Measurements from ENCODE around the gene MTIF3.
"Not testable (repeated sequence)": the region's sequence is repeated elsewhere in the genome, so short reads cannot be mapped to it uniquely, and the experiment has no call there.

MTIF3 gene

GRCh38 chr13:27411341-27411740 is 39.0 kb downstream of the MTIF3 start:
- DNase-seq (ENCODE audit: low read depth) = no peak

- no peak for DNase-seq (ENCODE audit: low read depth)
Observed at GRCh38 chr13:27409013-27409412, 41.4 kb downstream of the MTIF3 start.

- DNase-seq (ENCODE audit: low read depth) = no peak
Observed at GRCh38 chr13:27408074-27408473, 42.3 kb downstream of the MTIF3 start.

- DNase-seq (ENCODE audit: low read depth) = peak; percentile 45
Observed at GRCh38 chr13:27406178-27406939, 44.0 kb downstream of the MTIF3 start.

GRCh38 chr13:27405546-27406134 is 44.7 kb downstream of the MTIF3 start:
- DNase-seq (ENCODE audit: low read depth) = no peak

GRCh38 chr13:27404680-27405079 is 45.7 kb downstream of the MTIF3 start:
- DNase-seq (ENCODE audit: low read depth) = no peak

GRCh38 chr13:27403727-27404385 is 46.5 kb downstream of the MTIF3 start:
- DNase-seq (ENCODE audit: low read depth) = no peak

- peak; percentile 62 for DNase-seq (ENCODE audit: low read depth)
Observed at GRCh38 chr13:27403203-27403678, 47.1 kb downstream of the MTIF3 start.

GRCh38 chr13:27401210-27401609 is 49.2 kb downstream of the MTIF3 start:
- no peak for DNase-seq (ENCODE audit: low read depth)

GRCh38 chr13:27400405-27400804 is 50.0 kb downstream of the MTIF3 start:
- DNase-seq (ENCODE audit: low read depth) = not testable (repeated sequence)

GRCh38 chr13:27398360-27398759 is 52.0 kb downstream of the MTIF3 start:
- DNase-seq (ENCODE audit: low read depth) = no peak

GRCh38 chr13:27396252-27396846 is 54.0 kb downstream of the MTIF3 start:
- DNase-seq (ENCODE audit: low read depth) = no peak

GRCh38 chr13:27395007-27395510 is 55.3 kb downstream of the MTIF3 start:
- DNase-seq (ENCODE audit: low read depth) = no peak

- DNase-seq (ENCODE audit: low read depth) = no peak
Observed at GRCh38 chr13:27393101-27393500, 57.3 kb downstream of the MTIF3 start.

GRCh38 chr13:27391471-27391870 is 58.9 kb downstream of the MTIF3 start:
- DNase-seq (ENCODE audit: low read depth) = no peak

GRCh38 chr13:27389891-27390290 is 60.5 kb downstream of the MTIF3 start:
- DNase-seq (ENCODE audit: low read depth) = no peak

- DNase-seq (ENCODE audit: low read depth) = no peak
Observed at GRCh38 chr13:27388241-27388640, 62.1 kb downstream of the MTIF3 start.
